ENCODE results near the gene BMAL1. TPM values are rescaled to one million over a fixed set of nuclear protein-coding genes. Genes with fewer than 3 reads are reported as not detected.
A peak's percentile ranks its signal among the peaks of the same experiment; 100 is the strongest.
"Not testable (repeated sequence)": the region's sequence is repeated elsewhere in the genome, so short reads cannot be mapped to it uniquely, and the experiment has no call there.

BMAL1 gene
- total RNA-seq, 1 donor from 2014 or later, result 8.4 TPM

DNA sequence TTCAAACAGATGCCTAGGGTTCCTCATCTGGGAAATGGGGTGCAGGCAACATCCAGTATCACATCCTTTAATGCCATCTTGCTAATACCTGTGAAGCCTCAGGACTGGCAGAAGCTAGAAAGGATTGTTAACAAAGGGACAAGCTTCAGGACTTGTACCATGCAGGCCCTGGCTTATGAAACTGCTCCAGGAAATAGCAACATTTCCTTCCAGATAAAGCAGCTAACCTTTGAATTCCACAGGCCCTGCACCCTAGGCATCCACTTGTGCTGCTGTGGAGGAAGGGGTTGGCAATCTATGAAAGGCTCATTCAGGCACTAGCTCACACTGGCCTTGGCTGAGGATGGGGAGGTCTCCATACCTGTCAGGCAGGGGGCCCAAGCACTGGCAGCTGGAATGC lies 98.2 kb downstream of the BMAL1 start:
- peak; percentile 27 for DNase-seq (ENCODE audit: low read depth, low spot score)

DNA sequence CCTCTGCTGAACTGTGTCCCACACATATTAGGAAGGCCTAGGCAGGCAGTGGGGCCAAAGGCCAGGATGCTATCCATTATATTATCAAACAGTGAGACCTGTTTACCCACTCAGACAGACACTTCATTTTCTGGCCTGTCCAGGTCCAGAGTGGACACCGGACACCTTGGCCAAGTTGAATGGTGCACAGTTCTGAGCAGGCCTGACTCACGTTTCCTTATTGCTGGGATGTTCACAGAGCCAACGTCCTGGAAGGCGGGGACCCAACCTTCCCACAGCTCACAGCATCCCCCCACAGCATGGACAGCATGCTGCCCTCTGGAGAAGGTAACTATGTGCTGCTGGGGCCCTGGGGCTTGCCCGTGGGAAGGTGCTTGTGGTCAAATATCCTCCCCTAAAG lies 98.8 kb downstream of the BMAL1 start:
- DNase-seq (ENCODE audit: low read depth, low spot score), result no peak

DNA sequence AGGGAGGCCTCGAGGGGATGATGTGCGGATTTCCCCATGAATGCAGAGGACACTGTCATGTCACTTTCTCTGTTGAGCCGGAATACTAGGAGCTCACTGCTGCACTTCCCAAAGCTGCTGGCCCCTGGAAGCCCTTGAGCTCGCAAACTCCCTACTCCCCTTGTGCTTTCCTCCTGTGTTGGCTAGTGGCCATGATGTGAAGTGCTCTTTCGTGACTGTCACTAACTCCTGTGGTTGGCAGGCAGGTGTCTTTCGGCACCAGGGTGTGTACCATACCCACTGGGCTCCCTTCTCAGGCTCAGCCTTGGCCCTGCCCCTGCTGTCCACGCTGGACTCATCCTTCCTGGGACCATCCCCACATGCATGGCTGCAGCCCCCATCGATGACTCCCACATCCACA lies 99.2 kb downstream of the BMAL1 start:
- no peak for DNase-seq (ENCODE audit: low read depth, low spot score)

DNA sequence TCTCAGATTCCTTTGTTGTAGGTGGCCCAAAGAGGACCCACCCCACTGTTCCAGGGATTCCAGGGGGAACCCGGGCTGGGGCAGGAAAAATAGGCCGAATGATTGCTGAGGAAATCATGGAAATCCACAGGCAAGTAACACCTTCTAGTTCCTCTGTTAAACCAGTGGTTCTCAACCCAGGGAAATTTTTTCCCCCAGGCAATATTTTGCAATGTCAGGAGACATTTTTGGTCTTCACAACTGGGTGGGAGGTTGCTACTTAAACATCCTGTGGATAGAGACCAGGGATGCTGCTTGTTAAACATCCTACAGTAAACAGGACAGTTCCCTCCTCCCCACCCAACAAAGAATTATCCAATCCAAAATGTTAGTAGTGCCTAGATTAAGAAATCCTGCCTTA lies 100.7 kb downstream of the BMAL1 start:
- DNase-seq (ENCODE audit: low read depth, low spot score), result no peak

DNA sequence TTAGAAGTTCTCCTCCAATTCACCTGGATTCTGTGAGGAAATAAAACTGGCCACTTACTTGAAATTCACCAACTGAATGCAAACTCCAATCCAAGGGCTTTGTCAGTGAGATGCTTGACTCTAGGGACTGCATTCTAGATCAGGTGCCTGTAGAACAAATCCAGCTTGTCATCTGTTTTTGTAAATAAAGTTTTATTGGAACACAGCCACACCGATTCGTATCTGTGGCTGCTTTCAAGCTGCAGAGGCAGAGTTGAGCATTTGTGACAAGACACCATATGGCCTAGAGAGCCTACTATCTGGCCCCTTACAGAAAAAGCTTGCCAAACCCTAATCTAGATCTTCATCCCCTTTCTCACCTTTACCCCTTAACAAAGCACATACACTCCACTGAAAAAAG lies 103.1 kb downstream of the BMAL1 start:
- no peak for DNase-seq (ENCODE audit: low read depth, low spot score)

DNA sequence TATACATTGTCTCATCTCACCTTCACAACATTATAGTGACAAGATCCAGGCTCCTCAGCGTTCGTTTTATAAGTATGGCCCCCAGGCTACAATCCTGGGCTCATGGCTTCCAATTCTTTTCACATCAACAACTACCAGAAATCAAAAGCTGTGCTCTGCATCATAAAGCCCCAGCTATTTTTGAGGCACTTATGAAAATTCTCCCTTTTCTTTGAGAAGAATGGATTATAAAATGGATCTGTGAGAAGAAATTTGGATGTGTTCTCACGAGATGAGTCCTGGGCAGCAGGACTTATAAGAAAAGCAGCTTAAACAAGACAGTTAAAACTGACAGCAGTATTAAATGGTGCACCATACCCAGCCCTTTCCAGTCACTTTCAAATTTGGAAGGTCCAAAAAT lies 105.2 kb downstream of the BMAL1 start:
- DNase-seq (ENCODE audit: low read depth, low spot score), result no peak

DNA sequence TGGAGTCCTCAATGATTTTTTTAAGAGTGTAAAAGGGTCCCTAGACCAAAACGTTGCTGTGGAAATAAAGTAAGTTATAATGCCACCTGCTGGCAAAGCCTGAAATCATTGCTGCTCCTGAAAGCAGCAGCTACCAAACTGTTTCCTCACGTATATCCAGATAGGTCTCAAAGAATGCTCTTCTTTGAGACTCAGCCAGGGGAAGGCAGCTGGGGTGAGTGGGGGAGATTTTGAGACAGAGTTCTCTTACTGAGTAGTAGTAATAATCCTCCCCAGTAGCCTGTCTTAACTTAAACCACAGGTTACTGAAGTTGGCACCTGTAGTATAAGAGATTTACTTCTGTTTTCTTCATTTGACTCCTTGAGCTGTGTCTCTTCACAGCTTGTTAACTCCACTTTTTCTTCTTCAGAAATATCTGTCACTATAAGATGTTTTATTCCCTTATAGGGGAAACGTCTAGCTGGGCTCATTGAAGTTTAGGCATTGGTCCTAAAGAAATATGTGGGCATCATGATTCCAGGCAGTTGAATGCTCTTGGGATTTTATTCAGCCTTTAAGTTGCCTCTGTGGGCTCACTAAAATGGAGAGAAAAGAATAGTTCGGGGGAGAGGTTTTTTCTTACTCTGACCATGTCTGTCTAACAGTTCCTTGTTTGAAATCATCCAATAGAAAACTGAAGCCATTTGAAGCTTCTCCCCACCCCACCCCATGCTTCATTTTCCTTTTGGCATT lies 107.5 kb downstream of the BMAL1 start:
- DNase-seq (ENCODE audit: low read depth, low spot score), result peak; percentile 5

DNA sequence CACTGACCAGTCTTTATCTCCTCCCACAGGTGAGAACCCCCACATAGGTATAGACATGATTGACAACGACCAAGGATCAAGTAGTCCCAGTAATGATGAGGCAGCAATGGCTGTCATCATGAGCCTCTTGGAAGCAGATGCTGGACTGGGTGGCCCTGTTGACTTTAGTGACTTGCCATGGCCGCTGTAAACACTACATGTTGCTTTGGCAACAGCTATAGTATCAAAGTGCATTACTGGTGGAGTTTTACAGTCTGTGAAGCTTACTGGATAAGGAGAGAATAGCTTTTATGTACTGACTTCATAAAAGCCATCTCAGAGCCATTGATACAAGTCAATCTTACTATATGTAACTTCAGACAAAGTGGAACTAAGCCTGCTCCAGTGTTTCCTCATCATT lies 109.0 kb downstream of the BMAL1 start:
- no peak for DNase-seq (ENCODE audit: low read depth, low spot score)

DNA sequence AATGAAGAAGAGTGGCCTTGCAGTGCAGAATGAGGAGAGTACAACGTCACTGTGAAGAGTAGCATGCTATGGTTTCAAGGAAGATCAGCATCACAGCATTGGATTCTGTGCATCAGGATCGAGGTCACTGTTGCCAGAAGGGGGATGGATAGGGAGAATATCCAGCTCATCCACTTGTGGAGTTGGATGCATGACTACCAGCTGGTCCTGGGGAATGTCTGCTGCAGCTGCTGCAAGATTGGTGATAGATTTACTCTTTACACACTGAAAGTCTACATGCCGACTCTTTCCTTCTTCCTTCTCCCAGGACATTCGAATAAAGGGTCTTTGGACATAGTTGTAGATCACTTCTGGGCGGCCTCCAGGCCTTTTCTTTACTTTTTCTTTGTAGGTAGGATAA lies 111.2 kb downstream of the BMAL1 start:
- no peak for DNase-seq (ENCODE audit: low read depth, low spot score)

DNA sequence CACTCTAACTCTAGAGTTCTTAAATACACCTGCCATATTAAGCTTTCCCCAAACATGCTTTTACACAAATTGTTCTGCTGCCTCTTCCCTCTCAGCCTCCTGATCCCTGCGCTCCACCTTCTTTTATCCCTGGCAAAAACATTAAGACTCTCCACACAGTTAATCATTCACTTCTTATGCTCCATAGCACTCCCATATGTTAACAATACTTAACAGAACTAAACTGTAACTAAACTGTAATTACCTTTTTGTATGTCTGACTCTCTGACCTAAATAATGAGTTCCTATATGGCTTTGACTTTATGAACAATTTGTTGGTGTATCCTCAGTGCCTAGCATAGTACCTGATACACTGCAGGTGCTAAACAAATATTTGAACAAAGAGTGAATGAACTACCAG lies 113.6 kb downstream of the BMAL1 start:
- no peak for DNase-seq (ENCODE audit: low read depth, low spot score)

DNA sequence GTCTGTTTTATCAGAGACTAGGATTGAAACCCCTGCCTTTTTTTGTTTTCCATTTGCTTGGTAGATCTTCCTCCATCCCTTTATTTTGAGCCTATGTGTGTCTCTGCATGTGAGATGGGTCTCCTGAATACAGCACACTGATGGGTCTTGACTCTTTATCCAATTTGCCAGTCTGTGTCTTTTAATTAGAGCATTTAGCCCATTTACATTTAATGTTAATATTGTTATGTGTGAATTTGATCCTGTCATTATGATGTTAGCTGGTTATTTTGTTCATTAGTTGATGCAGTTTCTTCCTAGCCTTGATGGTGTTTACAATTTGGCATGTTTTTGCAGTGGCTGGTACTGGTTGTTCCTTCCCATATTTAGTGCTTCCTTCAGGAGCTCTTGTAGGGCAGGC lies 120.7 kb downstream of the BMAL1 start:
- not testable (repeated sequence) for DNase-seq (ENCODE audit: low read depth, low spot score)

DNA sequence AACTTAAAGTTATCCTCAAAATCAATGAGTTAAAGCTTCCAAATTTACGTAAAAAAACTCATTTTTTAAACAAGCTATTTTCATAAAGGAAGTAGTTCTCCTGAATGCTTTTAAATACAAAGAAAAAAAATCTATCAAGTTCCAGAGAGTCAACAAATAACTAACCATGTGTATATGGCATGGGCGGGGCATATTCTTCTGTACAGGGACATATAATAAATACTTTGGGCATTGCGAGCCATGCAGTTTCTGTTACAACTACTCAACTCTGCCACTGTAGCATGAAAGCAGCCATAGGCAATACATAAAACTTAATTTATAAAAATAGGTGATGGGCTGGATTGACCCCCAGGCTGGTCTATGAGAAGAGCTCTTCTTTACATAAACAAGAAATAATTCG lies 127.6 kb downstream of the BMAL1 start:
- DNase-seq (ENCODE audit: low read depth, low spot score), result no peak

DNA sequence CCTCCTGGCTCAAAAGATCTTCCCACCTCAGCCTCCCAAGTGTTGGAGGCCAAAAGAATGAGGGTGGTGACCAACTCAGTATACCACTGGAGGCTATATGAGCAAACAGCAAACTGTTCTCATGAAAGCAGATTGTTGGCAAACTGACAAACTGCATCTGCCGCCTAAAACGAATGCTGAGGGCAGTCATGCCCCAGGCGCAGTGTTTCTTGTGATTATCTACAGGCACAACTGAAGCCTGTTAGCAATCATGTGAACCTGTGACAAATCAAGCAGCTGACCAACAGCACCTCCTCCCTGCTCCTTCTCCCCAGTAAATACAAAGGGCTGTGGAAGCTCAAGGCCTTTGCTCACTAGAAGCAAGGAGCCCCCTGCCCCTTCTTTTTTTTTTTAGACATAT lies 137.6 kb downstream of the BMAL1 start:
- no peak for DNase-seq (ENCODE audit: low read depth, low spot score)

DNA sequence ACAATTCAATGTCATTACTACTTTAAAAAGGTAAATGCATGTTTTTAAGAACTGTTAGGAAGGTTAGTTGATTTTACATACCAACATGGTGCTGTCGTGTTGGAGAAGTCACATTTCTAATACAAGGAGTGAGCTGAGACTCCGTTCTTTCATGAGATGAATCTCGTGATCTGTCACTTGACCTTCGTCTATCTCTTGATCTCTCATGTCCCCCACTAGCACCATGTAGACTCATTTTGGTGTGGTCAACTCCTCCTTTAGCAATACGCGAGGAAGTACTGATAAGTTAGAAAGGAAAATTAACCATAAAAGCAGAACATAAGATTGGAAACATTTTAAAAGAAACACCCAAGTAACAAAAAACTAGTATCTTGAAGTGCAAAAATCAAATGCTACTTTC lies 144.0 kb downstream of the BMAL1 start:
- DNase-seq (ENCODE audit: low read depth, low spot score), result no peak

DNA sequence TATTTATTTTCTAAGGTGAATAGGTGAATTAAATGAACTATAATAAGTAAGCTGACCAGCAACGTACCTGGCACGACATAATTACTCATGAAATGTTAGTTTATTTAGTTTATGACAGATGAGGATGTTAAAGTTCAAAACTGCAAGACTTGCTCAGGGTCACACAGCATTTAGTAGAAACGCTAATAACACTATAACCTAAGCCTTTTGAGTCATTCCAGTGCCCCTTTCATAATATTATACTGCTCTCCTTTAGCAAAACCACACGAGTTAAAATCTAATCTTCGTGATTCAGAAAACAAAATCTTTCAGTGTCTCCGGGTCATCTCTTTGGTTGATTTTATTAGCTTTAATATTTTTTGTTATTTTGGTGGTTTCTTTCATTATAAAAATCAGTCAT lies 145.8 kb downstream of the BMAL1 start:
- no peak for DNase-seq (ENCODE audit: low read depth, low spot score)

DNA sequence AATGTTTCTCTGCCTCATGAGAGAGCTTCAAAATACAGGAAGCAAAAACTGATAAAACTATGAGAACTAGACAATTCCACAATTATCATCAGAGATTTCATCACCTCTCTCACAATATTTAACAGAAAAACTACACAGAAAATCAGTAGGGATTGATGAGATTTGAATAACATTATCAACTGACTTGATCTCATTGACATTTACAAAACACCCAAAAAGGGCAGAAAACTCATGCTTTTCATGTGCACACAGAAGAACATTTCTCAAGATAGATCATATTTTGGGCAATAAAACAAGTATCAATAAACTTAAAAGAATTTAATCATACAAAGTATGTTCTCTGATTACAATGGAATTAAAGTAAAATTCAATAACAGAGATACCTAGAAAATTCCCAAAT lies 149.8 kb downstream of the BMAL1 start:
- DNase-seq (ENCODE audit: low read depth, low spot score), result no peak

DNA sequence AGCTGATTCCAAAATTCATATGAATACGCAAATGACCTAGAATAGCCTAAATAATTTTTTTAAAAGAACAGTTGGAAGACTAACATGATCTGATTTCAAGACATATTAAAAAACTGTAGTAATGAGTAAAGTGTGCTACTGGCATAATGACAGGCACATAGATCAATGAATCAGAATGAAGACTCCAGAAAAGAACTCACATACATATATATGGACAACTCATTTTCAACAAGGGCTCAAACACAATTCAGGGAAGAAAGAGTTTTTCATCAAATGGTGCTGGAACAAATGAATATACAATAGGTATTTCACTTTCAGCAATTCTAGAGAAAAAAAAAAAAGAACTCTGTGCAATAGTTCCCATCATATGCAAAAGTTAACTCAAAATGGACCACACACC lies 151.7 kb downstream of the BMAL1 start:
- no peak for DNase-seq (ENCODE audit: low read depth, low spot score)

DNA sequence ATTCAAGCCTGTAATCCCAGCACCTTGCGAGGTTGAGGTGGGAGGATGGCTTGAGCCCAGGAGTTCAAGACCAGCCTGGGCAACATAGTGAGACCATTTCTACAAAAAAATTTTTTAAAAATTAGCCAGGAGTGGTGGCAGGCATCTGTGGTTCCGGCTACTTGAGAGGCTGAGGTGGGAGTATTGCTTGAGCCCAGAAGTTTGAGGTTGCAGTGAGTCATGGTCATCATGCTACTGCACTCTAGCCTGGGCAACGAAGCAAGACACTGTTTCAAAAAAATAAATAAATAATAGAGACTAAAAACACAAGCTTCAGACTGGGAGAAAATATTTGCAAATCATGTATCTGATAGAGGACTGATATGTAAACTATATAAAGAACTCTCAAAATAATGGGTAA lies 152.2 kb downstream of the BMAL1 start:
- no peak for DNase-seq (ENCODE audit: low read depth, low spot score)

DNA sequence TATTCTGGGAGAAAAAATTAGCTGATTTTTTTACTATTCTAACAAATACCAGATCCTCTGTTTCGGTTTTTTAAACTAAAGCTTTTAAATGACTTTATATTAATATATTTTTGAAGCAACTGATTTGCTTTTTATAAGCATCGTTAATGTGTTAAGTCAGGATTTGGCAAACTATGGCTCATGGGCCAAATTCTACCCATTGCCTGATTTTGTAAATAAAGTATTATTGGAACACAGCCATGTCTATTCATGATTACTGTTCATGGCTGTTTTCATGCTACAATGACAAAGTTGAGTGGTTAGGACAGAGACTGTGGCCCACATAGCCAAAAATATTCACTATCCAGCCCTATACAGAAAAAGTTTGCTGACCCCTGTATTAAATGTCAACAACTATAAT lies 155.8 kb downstream of the BMAL1 start:
- no peak for DNase-seq (ENCODE audit: low read depth, low spot score)

DNA sequence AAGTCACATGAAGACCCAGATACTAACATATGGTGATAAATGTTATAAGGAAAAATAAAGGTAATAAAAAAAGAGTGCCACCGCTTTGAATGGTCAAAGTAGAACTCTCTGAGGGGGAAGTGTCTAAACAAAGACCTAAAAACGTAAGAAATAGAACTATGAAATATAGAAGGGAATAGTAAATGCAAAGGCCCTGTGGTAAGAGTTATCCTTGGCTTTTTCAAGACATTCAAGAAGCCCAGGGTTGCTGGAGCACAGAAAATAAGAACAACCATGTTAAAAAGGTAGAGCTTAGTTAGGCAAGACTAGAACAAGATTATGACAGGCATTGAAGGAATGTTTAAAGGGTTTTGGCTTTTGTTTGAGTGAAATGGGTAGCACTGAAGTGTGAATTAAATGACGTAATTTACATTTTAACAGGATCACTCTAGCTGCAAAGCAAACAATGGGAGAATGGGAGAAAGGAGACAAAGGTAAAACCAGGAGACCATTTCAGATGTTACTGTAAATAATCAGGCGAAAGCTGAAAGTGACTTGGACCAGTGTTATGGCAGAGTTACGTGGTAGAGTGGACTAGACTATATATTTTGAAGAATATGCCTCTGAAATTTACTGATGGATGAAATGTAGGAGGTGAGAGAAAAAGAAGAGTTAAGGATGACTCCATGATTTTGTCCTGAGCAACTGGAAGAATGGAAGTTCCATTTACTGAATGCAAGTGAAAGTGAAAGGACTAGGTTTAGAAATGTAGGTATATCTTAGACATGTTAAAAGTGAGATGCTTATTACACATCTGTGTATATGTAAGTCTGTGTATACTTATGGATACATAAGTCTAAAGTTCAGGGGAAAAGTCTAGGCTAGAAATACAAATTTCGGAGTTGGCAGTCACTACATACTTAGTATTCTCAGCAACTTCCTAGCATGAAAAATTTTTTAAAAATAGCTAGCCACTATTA lies 156.9 kb downstream of the BMAL1 start:
- DNase-seq (ENCODE audit: low read depth, low spot score), result no peak

DNA sequence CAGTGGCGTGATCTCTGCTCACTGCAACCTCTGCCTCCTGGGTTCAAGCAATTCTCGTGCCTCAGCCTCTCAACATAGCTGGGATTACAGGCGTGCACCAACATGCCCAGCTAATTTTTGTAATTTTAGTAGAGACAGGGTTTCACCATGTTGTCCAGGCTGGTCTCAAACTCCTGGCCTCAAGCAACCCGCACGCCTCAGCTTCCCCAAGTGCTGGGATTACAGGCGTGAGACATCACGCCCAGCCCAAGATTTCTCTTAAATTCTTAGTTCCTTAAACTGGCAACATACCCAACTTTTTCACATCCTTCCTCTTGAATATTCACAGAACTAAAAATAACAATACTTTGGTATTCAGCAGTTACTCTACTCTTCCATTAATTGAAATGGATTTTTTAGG lies 159.2 kb downstream of the BMAL1 start:
- not testable (repeated sequence) for DNase-seq (ENCODE audit: low read depth, low spot score)
